ENCODE data around the gene NOX5. TPM values are rescaled to one million over a fixed set of nuclear protein-coding genes. Genes with fewer than 3 reads are reported as not detected.

NOX5 gene
- total and polyA plus RNA-seq, 10 of the 15 experiments (the other 5 are each of a cell fraction or from before 2014, with no cell fraction given) = not detected

GRCh38 chr15:69091654-69092053, 77.2 kb downstream of the NOX5 start:
- H2AFZ ChIP-seq (ENCODE audit: control insufficient read depth, low read depth, low read length) = no peak overlapping the region
- SMC1A ChIA-PET (ENCODE audit: uncharacterized antibody, unreplicated experiment) = interaction anchor here (0.6 to 1.1 kb wide), 2 partner anchors 24 to 1676 kb away, joined by 3 to 4 read pairs; no protein-coding TSS in a partner anchor
- H3K4me2 ChIP-seq (ENCODE audit: control insufficient read depth, insufficient read depth) = no peak overlapping the region

More at GRCh38 chr15:69091654-69092053, 77.2 kb downstream of the NOX5 start:
- BruUV-seq (replicated peaks) = no TSS peak
- no peak for ATAC-seq
- Histone ChIP-seq H4K20me1 (ENCODE audit: control insufficient read depth, insufficient read depth) (no peaks in the 10 kb centered on the region), H3K9ac (ENCODE audit: control insufficient read depth, insufficient read depth, low read length) (no peak overlapping the region), H3K36me3 (ENCODE audit: control insufficient read depth in 2 of 2, insufficient read depth in 2 of 2, low read length in 1 of 2) (no peaks in the 10 kb centered on the region), H3K4me3 (no peak overlapping the region), H3K27me3 (replicated peaks in 1 of 2; ENCODE audit: control insufficient read depth in 2 of 2, insufficient read depth in 2 of 2, low read length in 1 of 2) (no peaks in the 10 kb centered on the region; a peak in 1 of 4 replicates), H3K4me1 (ENCODE audit: control insufficient read depth, insufficient read depth, low read length) (no peaks in the 10 kb centered on the region), H3K27ac (ENCODE audit: control insufficient read depth, insufficient read depth) (no peak overlapping the region), H3K9me3 (replicated peaks; ENCODE audit: control insufficient read depth, insufficient read depth, low read length) (no peaks in the 10 kb centered on the region), H3K79me2 (ENCODE audit: control insufficient read depth, insufficient read depth, low read length) (no peaks in the 10 kb centered on the region)
- in situ Hi-C loops (cut with MboI) (no loop called here), intact Hi-C loops (cut with micrococcal nuclease; ENCODE audit: unreplicated experiment) (no loop called here)
- ChIA-PET RAD21 (ENCODE audit: unreplicated experiment) (no interaction called here), CTCF (no interaction called here), POLR2A (no interaction called here)
- no peak for DNase-seq (ENCODE audit: low read depth, low spot score)
- whole genome bisulfite sequencing (ENCODE audit: insufficient coverage, insufficient replicate concordance, low lambda C conversion rate, missing lambda C conversion rate) = 43% methylated on average over 1 of the region's 1 CpG
- FAIRE-seq = no peak
- no peak for TF ChIP-seq ZBTB11 (CRISPR knock-in tag; IDR thresholded peaks at IDR 0.05)
- TF ChIP-seq MYB (IDR thresholded peaks at IDR 0.05; ENCODE audit: borderline replicate concordance, low read depth, low read length) = no peak
- TF ChIP-seq ZNF207 (IDR thresholded peaks at IDR 0.05; ENCODE audit: borderline replicate concordance) = no peak
- no peak for TF ChIP-seq KAT2A (conservative IDR thresholded peaks at IDR 0.05; ENCODE audit: control insufficient read depth, low read depth, low read length)
